Panc1 (cell line): ENCODE data around the gene FGD5. TPM values are rescaled to one million over a fixed set of nuclear protein-coding genes. Genes with fewer than 3 reads are reported as not detected.

Source experiments
- ATAC-seq: fragments of 200-7000 bp; cut with Tn5 transposase; 2 replicates; pipeline ENCODE4 v1.9.1; 2020; ENCODE audit warnings: mild to moderate bottlenecking, moderate library complexity
- BruUV-seq: library from RNA; stranded (reverse); fragments of 400-500 nt; replicated peaks from 2 replicates; lab custom pipeline; 2021; lab: Mats Ljungman, UMichigan
- CTCF ChIA-PET: fragments of 300-600 bp; sonication (Branson Sonifier 250); formaldehyde crosslinking; loops from one replicate; lab custom pipeline; 2022; ENCODE audit warnings: antibody characterized with exemption; lab: Charles Lee
- POLR2A ChIA-PET: fragments of 300-600 bp; sonication (Branson Sonifier 250); formaldehyde crosslinking; loops from one replicate; lab custom pipeline; 2022; ENCODE audit warnings: antibody characterized with exemption; lab: Charles Lee
- DNase-seq: peaks from one replicate; pipeline ENCODE4 v3.0.0-alpha.2; 2010; ENCODE audit warnings: low read depth, low spot score
- H3K27ac ChIP-seq: 2 replicates; pipeline ENCODE4 v1.5.1; 2011; ENCODE audit warnings: mild to moderate bottlenecking, low read length, inconsistent platforms
- H3K27me3 ChIP-seq: fragments of 200-500 bp; sonication (Bioruptor generic); 2 replicates; pipeline ENCODE4 v1.6.0; 2014; ENCODE audit warnings: low read length, inconsistent platforms; ENCODE audit not compliant: control insufficient read depth, insufficient read depth
- H3K36me3 ChIP-seq: fragments of 200-500 bp; sonication (Bioruptor generic); 2 replicates; pipeline ENCODE4 v1.5.1; 2014; ENCODE audit warnings: inconsistent platforms, mild to moderate bottlenecking, low read length, moderate library complexity; ENCODE audit not compliant: control insufficient read depth, insufficient read depth
- H3K4me1 ChIP-seq: 2 replicates; pipeline ENCODE4 v1.5.1; 2011; ENCODE audit warnings: inconsistent platforms, mild to moderate bottlenecking, low read length, moderate library complexity; ENCODE audit not compliant: control insufficient read depth, insufficient read depth
- H3K4me3 ChIP-seq, 2 experiments: 2 replicates each; pipeline ENCODE4 v1.5.1; 2011 to 2012; ENCODE audit warnings: low read depth in 2 of 2, low read length in 2 of 2, mild to moderate bottlenecking in 2 of 2, inconsistent platforms in 1 of 2, moderate library complexity in 1 of 2
- H3K9me3 ChIP-seq: fragments of 200-500 bp; sonication (Bioruptor generic); 2 replicates; pipeline ENCODE4 v1.5.1; 2014; ENCODE audit warnings: low read depth, mild to moderate bottlenecking, inconsistent platforms, low read length, moderate library complexity; ENCODE audit not compliant: control insufficient read depth, insufficient read depth
- POLR2AphosphoS5 ChIP-seq: IDR thresholded peaks from 2 replicates; pipeline ENCODE4 v1.6.1; 2012; ENCODE audit warnings: mild to moderate bottlenecking, low read depth, low read length, moderate library complexity
- SIN3A ChIP-seq: IDR thresholded peaks from 2 replicates; pipeline ENCODE4 v1.6.1; 2012; ENCODE audit warnings: low read depth, mild to moderate bottlenecking, low read length, moderate library complexity, borderline replicate concordance; ENCODE audit not compliant: insufficient read depth
- TCF7L2 ChIP-seq: IDR thresholded peaks from 2 replicates; pipeline ENCODE4 v1.6.1; 2011; ENCODE audit warnings: mild to moderate bottlenecking, low read depth, low read length, inconsistent platforms
- in situ Hi-C: cut with HindIII; loops from 2 replicates; pipeline ENCODE4 v1.10.0; 2016; ENCODE audit warnings: low sequenced_read_pairs, low pct_unique_long_range_greater_than_20kb
- intact Hi-C: fragments of 100-400 bp; cut with micrococcal nuclease; formaldehyde crosslinking; loops from one replicate; pipeline ENCODE4 v1.10.0; 2022; ENCODE audit not compliant: unreplicated experiment
- total RNA-seq: library from RNA; stranded (reverse); gene quantifications from one replicate; pipeline ENCODE4 v1.2.1, GENCODE V29; 2021; ENCODE audit not compliant: unreplicated experiment
- TF ChIP-seq, protein P1 (sequence below): fragments of 450-650 bp; IDR thresholded peaks from 2 replicates; pipeline ENCODE4 v1.5.1; 2017; ENCODE audit warnings: mild to moderate bottlenecking
- TF ChIP-seq, protein P2 (sequence below), 2 experiments: IDR thresholded peaks; 2 replicates each; pipeline ENCODE4 v1.6.1; 2011 to 2012; ENCODE audit warnings: low read depth in 2 of 2, control low read depth in 1 of 2, low read length in 1 of 2, mild to moderate bottlenecking in 1 of 2, moderate library complexity in 1 of 2; ENCODE audit not compliant: insufficient read depth in 1 of 2

Gene FGD5
- total RNA-seq, 1 experiment from 2014 or later = 0.77 TPM

DNA sequence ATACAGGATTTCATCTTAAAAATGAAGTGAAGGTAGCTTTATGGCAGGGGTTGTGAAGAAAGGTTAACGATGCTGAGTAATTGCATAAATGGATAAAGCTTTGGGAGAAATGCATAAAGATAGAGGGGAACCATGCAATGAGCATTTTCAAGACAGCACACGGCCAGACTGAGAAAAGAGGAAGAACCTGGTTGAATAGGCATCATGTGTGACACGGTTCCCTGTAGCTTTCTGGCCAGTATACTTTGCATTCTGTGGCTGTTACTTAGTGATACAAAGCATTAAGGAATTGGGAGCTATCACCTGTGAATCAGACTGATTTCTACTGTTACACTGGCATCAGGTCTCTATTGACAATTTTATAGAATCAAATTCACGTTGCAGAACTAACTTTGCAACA is 161.9 kb downstream of the FGD5 start:
- TF ChIP-seq, protein P1, sequence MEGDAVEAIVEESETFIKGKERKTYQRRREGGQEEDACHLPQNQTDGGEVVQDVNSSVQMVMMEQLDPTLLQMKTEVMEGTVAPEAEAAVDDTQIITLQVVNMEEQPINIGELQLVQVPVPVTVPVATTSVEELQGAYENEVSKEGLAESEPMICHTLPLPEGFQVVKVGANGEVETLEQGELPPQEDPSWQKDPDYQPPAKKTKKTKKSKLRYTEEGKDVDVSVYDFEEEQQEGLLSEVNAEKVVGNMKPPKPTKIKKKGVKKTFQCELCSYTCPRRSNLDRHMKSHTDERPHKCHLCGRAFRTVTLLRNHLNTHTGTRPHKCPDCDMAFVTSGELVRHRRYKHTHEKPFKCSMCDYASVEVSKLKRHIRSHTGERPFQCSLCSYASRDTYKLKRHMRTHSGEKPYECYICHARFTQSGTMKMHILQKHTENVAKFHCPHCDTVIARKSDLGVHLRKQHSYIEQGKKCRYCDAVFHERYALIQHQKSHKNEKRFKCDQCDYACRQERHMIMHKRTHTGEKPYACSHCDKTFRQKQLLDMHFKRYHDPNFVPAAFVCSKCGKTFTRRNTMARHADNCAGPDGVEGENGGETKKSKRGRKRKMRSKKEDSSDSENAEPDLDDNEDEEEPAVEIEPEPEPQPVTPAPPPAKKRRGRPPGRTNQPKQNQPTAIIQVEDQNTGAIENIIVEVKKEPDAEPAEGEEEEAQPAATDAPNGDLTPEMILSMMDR = no peak
- TF ChIP-seq TCF7L2 (no peak), POLR2AphosphoS5 (no peak), SIN3A (no peak)
- TF ChIP-seq, protein P2, sequence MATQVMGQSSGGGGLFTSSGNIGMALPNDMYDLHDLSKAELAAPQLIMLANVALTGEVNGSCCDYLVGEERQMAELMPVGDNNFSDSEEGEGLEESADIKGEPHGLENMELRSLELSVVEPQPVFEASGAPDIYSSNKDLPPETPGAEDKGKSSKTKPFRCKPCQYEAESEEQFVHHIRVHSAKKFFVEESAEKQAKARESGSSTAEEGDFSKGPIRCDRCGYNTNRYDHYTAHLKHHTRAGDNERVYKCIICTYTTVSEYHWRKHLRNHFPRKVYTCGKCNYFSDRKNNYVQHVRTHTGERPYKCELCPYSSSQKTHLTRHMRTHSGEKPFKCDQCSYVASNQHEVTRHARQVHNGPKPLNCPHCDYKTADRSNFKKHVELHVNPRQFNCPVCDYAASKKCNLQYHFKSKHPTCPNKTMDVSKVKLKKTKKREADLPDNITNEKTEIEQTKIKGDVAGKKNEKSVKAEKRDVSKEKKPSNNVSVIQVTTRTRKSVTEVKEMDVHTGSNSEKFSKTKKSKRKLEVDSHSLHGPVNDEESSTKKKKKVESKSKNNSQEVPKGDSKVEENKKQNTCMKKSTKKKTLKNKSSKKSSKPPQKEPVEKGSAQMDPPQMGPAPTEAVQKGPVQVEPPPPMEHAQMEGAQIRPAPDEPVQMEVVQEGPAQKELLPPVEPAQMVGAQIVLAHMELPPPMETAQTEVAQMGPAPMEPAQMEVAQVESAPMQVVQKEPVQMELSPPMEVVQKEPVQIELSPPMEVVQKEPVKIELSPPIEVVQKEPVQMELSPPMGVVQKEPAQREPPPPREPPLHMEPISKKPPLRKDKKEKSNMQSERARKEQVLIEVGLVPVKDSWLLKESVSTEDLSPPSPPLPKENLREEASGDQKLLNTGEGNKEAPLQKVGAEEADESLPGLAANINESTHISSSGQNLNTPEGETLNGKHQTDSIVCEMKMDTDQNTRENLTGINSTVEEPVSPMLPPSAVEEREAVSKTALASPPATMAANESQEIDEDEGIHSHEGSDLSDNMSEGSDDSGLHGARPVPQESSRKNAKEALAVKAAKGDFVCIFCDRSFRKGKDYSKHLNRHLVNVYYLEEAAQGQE (IDR thresholded peaks at IDR 0.05; ENCODE audit: insufficient read depth in 1 of 2, low read depth in 2 of 2, low read length in 1 of 2) = no peak
- no TSS peak for BruUV-seq

More for the DNA sequence above, 161.9 kb downstream of the FGD5 start:
- no peaks in the 10 kb centered on the region for H3K9me3 ChIP-seq
- intact Hi-C loops = no loop called here
- H3K4me3 ChIP-seq = no peak overlapping the region
- H3K27ac ChIP-seq = no peak overlapping the region
- no peak for ATAC-seq
- no peaks in the 10 kb centered on the region for H3K27me3 ChIP-seq
- H3K36me3 ChIP-seq = no peaks in the 10 kb centered on the region
- ChIA-PET CTCF (no interaction called here), POLR2A (interaction anchor here (0.6 kb wide), 1 partner anchor 118 kb away, joined by 8 read pairs; the partner anchor contains the start of gene RBSN)
- no peak for DNase-seq
- in situ Hi-C loops = no loop called here
- H3K4me1 ChIP-seq = no peaks in the 10 kb centered on the region

Other genes starting within 250 kb of the FGD5 start
- gene CCDC174, start 167.2 kb upstream of the FGD5 start, total RNA-seq = 10.6 TPM
- not detected for gene C3orf20, start 143.8 kb upstream of the FGD5 start, total RNA-seq
- 30.6 TPM for gene NR2C2, start 128.6 kb downstream of the FGD5 start, total RNA-seq
- gene MRPS25, start 246.4 kb downstream of the FGD5 start, total RNA-seq = 45.2 TPM